CD4-positive, alpha-beta T cell treated with Interleukin-17A for 4 hours (primary cell): Measurements from ENCODE around the gene LRRC27.

ENCODE experiments used
- DNase-seq: peaks from one replicate; pipeline ENCODE4 v3.0.0-alpha.2; 2020; ENCODE audit warnings: mixed read lengths

LRRC27 gene

DNA sequence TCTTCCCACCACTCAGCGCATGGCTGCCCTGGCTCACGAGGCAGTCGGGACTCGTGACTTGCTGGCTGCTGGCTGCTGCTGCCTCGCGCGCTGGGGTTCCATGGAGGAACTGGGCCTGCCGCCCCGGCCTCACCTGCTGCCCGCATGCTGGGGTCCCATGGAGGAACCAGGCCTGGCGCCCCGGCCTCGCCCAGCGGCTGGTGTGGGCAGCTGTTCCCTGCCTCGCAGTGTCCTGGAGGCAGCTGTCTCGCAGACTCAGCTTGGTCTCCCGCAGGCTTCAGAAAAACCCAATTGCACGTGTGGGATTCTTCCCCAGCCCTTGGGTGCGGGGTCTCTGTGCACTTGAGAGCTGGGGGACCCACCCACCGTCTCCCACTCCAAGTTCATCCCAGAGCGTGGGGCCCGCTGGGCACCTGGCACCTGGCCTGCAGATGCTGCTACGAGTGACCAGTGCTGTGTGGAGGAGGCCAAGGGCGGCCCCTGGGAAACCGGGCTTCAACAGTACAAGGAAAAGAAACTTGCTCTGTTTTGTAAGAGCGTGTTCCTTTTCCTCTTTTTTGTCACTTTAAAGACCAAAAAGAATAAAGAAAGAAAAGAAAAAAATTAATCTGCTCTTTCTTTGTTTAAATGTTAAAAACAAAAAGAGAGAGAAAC, 85.4 kb downstream of the LRRC27 start:
- no peak for DNase-seq

GRCh38 chr10:132417957-132418441, 86.0 kb downstream of the LRRC27 start:
- no peak for DNase-seq

DNA sequence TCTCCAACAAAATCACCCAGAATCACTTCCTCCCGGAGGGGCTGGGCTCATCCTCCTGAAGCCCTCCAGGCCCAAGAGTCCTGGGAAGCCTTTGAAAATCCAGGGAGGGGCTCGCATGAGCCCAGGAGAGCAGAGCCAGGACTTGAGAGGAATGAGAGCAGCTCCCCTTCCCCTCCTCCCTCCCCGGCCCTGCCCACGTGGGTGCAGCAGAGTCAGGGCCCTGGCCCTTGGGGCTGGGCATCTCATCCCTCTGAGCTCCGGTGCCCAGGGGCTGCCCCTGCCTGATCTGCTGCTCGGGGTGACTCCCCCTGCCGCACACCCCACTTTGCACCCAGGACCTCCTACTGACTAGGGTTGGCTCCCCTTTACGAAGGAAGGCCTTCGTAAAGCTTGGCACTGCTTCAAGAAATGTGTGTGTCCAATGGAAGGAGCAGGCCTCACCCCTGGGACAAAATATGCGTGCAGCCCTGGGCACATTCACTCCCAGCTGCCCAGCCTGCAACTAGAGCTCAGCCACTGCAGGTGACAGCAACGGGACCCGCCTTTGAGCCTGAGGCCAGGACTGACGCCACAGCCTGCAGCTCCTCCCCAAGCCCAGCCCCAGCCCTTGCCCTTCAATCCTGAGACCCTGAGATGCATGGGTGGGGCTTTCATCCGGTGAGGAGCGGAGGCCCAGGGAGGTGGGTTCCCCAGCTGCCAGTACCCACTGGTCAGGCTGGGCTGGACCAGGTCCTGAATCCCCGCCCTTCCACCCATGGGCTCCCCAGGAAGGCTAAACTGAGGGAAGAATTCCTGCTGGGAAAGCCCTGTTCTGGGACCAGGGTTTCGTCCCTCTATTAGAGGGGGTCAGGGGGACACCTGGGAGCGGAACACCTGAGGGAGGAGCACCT, 86.8 kb downstream of the LRRC27 start:
- no peak for DNase-seq

DNA sequence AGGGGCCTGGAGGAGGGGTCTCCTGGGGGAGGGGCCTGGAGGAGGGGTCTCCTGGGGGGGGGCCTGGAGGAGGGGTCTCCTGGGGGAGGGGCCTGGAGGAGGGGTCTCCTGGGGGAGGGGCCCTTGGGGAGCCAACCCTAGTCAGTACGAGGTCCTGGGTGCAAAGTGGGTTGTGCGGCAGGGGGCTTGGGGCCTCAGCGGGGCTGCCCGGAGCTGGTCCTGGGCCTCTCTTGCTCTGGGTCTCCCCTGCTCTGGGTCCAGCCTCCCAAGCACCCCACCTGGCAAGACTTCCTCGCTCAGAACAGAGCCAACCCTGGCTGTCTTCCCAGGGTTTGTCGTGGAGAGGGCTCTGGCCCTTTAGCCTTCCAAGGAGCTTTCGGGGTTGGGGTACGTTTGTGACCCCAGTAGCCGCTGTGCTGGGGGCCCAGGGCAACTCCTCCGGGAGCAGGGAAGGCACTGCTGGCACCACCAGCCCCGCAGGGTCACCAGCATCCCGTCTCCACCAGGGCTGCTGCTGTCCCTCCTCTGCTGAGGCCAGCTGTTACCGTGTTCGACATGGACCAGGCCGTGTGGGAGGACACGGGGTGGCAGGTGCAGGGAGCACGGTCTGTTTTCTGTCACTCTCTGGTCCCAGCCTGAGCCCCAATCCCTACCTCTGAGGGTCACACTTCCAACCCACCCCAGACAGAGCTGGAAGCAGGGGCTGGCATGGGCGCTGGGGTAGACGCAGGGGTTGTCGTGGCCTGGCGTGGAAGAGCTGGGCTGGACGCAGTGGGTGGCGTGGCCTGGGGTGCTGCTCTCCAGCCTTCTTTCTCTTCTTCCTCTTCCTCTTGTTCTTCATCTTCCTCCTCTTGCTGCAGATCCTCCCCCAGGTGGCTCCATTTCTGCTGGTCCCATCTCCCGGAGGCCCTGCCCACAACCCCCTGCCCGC, 87.8 kb downstream of the LRRC27 start:
- no peak for DNase-seq

DNA sequence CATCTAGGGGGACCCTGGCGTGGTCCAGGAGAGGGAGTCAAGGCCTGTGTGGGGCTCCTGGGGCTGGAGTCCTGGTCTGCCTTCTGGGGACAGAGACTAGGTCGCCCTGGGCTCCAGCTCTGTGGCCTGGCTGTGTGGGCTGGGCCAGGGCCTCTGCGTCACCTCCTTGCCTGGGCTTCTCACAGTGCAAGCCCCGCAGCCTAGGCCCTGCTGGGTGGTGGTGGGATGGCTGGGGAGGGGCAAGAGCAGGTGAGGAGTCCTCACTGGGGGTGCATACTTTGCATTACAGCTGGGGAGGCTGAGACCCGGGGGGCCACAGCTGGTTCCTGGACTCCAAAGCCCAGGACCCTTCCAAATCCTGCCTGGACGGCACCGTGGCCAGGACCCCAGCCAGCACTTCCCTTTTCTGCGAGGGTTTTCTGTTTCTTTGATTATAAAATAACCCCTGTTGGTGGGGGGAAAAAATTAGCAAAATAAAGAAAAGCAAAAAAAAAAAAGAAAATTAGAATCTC, 88.5 kb downstream of the LRRC27 start:
- no peak for DNase-seq

DNA sequence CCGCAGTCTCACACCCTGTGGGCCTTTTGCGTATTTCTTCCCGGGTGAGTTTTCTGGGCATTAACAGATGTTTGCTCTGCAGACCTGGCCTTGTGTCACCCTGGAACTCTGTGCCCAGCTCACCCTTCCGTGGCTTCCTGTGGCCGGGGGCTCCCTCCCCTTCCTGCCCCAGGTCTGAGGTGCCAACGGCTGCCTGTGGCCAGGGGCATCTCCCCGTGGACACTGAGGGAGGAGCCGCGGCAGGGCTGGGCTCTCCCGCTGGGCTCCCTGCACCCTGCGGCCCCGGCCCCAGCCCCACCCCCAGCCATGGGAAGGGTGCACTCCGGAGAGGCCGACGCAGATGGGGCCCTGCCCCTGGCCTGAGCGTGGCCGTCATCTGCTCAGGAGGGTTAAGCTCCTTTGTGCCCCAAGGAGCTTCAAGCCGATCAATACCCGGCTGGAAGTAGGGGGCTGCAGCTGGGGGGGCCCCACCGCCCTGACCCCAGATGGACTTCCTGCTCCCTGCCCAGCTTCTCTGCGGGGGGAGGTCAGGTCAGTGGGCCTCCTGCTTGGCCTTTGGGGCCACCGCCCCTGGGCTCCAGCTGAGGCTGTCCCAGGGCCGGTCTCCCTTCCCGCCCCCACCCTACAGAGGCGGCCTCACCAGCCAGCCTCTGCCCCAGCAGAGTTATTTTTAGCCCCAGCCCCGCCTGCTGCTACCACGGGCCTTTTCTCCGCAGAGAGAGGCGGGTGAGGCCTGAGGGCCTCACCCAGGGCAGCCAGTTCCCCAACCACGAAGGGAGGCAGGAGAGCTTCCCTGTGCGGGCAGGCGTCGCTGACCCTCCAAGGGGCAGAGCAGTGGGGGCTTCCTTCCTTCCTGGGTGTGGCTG, 89.2 kb downstream of the LRRC27 start:
- DNase-seq, result peak; percentile 25

GRCh38 chr10:132421847-132422751, 90.1 kb downstream of the LRRC27 start:
- DNase-seq, result no peak

DNA sequence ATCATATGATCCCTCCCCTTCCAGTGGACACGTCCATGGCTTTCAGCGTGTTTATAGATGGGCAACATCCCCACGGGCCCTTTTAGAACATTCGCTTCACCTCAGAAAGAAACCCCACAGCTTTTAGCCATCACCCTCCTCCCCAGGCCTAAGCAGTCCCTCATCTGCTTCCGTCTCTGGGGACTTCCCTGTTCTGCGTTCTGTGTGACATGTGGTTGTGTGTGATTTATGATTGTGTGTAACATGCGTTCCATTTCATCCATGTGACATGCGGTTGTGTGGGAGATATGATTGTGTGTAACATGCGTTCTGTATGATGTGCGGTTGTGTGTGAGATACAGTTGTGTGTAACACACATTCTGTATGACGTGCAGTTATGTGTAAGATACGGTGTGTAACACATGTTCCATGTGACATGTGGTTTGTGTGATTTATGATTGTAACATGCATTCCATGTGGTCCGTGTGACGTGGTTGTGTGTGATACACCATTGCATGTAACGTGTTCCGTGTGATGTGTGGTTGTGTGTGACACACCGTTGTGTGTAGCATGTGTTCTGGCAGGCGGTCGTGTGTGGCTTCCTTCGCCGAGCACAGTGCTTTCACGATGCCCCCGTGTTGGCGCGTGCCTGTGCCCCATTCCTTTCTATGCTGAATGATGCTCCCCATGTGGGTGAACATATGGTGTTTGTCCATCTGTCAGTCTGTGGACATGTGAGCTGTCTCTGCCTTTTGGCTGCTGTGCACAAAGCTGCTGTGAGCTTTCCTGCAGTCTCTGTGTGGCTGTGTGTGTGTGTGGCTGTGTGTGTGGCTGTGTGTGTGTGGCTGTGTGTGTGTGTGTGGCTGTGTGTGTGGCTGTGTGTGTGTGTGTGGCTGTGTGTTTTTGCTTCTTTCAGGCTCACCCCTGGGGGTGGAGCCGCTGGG, 91.2 kb downstream of the LRRC27 start:
- no peak for DNase-seq

DNA sequence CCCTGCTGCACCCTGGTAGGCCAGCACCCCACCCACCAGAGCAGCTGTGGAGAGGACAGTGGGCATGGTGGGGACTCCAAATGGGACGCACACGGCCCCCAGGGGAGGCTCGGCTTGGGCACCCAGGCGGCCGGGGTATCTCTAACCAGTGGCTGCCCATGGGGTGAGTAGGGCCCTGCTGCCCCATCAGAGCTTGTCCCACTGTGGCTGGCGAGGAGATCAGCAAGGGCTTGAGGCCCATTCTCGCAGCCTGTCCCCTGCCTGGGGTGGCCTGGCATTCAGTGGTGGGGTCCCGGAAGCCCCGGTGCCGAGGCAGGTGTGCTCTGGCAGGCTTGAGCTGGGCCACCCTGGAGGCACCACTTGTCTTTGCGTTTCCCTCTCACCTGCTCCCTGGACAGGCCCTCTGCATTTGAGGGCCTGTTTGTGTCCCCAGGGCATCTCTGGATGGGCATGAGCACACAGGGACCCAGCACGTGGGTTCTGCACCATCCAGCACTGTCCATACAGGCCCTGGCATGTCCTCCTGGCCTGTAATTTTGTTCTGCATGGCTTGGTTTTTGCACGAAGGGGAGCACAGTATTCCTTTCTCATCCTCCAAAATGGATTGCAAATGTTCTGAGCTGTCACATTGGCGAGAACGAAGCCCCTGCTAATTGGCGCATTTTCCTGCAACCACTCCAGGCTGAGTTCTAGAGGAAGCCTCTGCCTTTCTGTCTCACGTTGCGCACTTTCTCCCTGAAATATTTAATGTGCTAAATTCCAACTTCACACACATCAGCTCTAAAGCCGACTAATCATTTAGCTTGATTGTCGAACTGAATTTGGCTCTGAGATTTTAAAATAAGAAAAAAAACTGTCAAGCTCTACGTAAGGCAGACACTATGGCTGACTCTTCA, 92.2 kb downstream of the LRRC27 start:
- DNase-seq, result no peak

- no peak for DNase-seq
Measured at GRCh38 chr10:132425029-132425756, 93.2 kb downstream of the LRRC27 start.

DNA sequence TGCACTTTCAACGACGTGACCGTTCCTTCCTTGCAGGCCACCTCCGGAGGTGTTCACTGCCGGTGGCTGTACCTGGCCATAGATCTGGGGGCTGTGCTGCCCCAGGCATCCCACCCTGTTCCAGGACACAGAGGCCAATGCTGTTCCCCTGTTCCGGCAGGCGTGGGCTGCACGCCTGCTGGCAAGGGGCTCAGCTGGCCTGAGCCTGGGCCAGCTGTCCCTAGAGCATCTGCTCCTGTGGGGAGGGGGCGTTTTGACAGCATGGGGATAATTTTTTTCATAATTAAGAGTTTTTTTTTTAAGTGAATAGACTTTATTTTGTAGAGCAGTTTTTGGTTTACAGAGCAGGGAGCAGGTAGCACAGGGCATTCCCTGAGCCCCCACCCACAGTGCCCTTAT, 93.8 kb downstream of the LRRC27 start:
- DNase-seq, result no peak

- DNase-seq, result no peak
Measured at GRCh38 chr10:132427006-132427771, 95.2 kb downstream of the LRRC27 start.

DNA sequence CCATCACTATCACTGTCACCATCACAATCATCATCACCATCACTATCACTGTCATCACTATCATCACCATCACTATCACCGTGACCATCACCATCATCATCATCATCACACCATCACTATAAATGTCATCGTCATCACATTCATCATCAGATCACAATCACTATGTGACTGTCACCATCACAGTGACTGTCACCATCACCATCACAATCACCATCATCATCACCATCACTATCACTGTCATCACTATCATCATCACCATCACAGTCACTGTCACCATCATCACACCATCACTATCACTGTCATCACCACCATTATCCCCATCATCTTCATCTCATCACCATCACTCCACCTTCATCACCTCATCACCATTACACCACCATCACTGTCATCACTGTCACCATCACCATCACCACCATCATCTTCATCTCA, 96.0 kb downstream of the LRRC27 start:
- no peak for DNase-seq

- DNase-seq, result no peak
Measured at GRCh38 chr10:132428486-132428995, 96.5 kb downstream of the LRRC27 start.
